Keratinocyte (primary cell): ENCODE results near the gene CCDC3.

Source experiments
- EZH2 ChIP-seq: IDR thresholded peaks from one replicate; pipeline ENCODE4 v1.6.1; 2012; ENCODE audit warnings: inconsistent platforms, mild to moderate bottlenecking, low read length, moderate library complexity
- TF ChIP-seq, protein P1 (sequence below), 3 experiments: IDR thresholded peaks in 1 of 3; conservative IDR thresholded peaks in 1 of 3; optimal IDR thresholded peaks in 1 of 3; 2 replicates in 2 of 3; 3 replicates in 1 of 3; pipeline versions ENCODE3 to v1.5.1; 2011; ENCODE audit warnings: low read length in 3 of 3, mild to moderate bottlenecking in 3 of 3, moderate library complexity in 2 of 3, control low read depth in 1 of 3, inconsistent platforms in 1 of 3; ENCODE audit not compliant: insufficient read depth in 2 of 3; ENCODE audit errors: extremely low read depth in 1 of 3

DNA sequence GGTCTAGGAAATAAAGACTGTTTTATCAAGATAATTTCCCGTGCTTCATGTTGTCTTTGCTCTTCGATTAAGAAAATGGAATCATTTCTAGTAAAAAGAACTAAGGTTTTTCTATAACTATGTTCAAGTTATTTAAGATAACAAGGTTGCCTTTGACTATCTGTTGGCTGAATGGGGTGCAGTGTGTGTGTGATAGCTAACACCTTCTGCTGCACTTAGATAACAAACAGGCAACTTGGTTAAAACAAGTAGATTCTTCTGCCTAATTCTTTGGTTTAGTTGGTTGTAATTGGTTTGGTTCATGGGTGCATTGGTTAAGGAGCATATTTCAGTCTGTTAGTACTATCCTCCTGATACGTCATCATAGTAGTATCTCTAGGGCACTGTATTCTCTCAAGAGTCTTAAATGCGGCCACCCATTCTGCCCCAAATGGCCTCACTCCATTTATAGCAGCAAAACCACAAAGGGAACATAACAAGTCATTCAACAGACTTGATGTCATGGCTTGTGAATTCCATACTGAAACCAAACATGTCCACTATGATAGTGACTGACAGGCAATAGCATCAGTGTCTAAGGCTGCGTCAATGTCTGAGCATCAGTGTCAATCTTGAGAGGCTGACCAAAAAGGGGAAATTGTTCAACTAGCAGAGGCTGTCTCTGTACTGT is 55.7 kb downstream of the CCDC3 start:
- TF ChIP-seq, protein P1, sequence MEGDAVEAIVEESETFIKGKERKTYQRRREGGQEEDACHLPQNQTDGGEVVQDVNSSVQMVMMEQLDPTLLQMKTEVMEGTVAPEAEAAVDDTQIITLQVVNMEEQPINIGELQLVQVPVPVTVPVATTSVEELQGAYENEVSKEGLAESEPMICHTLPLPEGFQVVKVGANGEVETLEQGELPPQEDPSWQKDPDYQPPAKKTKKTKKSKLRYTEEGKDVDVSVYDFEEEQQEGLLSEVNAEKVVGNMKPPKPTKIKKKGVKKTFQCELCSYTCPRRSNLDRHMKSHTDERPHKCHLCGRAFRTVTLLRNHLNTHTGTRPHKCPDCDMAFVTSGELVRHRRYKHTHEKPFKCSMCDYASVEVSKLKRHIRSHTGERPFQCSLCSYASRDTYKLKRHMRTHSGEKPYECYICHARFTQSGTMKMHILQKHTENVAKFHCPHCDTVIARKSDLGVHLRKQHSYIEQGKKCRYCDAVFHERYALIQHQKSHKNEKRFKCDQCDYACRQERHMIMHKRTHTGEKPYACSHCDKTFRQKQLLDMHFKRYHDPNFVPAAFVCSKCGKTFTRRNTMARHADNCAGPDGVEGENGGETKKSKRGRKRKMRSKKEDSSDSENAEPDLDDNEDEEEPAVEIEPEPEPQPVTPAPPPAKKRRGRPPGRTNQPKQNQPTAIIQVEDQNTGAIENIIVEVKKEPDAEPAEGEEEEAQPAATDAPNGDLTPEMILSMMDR (optimal IDR thresholded peaks at IDR 0.05 in 1 of 3, IDR thresholded peaks at IDR 0.05 in 1 of 3, conservative IDR thresholded peaks at IDR 0.05 in 1 of 3; ENCODE audit: extremely low read depth in 1 of 3, insufficient read depth in 2 of 3, low read length in 3 of 3), result no peak
- TF ChIP-seq EZH2, result no peak
